ENCODE results near the gene HNRNPLL. TPM values are rescaled to one million over a fixed set of nuclear protein-coding genes. Genes with fewer than 3 reads are reported as not detected.

The HNRNPLL gene
- total and polyA plus RNA-seq, 2 of the 13 experiments (the other 11 are each of a cell fraction or from before 2014, with no cell fraction given), result 49.4 to 103 TPM

GRCh38 chr2:38599706-38600105, 3.0 kb downstream of the HNRNPLL start (continued):
- TF ChIP-seq ZNF30 (CRISPR knock-in tag; IDR thresholded peaks at IDR 0.05), result no peak
- peak; percentile 85 for TF ChIP-seq TCF7L2 (IDR thresholded peaks at IDR 0.05; ENCODE audit: low read depth, low read length)
- TF ChIP-seq NFYB (CRISPR knock-in tag; IDR thresholded peaks at IDR 0.05), result no peak
- no peak for TF ChIP-seq SMARCC2 (IDR thresholded peaks at IDR 0.05)
- TF ChIP-seq ZNF282 (IDR thresholded peaks at IDR 0.05; ENCODE audit: partially characterized antibody), result no peak
- TF ChIP-seq TSC22D2 (CRISPR knock-in tag; IDR thresholded peaks at IDR 0.05; ENCODE audit: borderline replicate concordance), result no peak
- no peak for TF ChIP-seq SP2 (CRISPR knock-in tag; IDR thresholded peaks at IDR 0.05)
- peak; percentile 22; the same call in 1 of the 2 replicates for TF ChIP-seq TBX2 (CRISPR knock-in tag; IDR thresholded peaks at IDR 0.05; ENCODE audit: borderline replicate concordance)
- TF ChIP-seq NFKB2 (CRISPR knock-in tag; IDR thresholded peaks at IDR 0.05; ENCODE audit: borderline replicate concordance), result no peak
- TF ChIP-seq NR3C1 (CRISPR knock-in tag; IDR thresholded peaks at IDR 0.05), result no peak
- TF ChIP-seq ZNF747 (CRISPR knock-in tag; IDR thresholded peaks at IDR 0.05; ENCODE audit: borderline replicate concordance), result no peak
- no peak for TF ChIP-seq ZNF329 (CRISPR knock-in tag; IDR thresholded peaks at IDR 0.05; ENCODE audit: low read depth)
- TF ChIP-seq REST (IDR thresholded peaks at IDR 0.05; ENCODE audit: borderline replicate concordance in 1 of 2, low read depth in 1 of 2, low read length in 2 of 2), result peak in 1 of 2 experiments; percentile 22; a peak in 1 of 4 replicates
- no peak for TF ChIP-seq ZNF382 (CRISPR knock-in tag; IDR thresholded peaks at IDR 0.05; ENCODE audit: borderline replicate concordance)
- no peak for TF ChIP-seq TERF1 (CRISPR knock-in tag; IDR thresholded peaks at IDR 0.05)
- no peak for TF ChIP-seq ZKSCAN1 (IDR thresholded peaks at IDR 0.05; ENCODE audit: low read length)
- no peak for TF ChIP-seq NFAT5 (CRISPR knock-in tag; IDR thresholded peaks at IDR 0.05)
- TF ChIP-seq MYPOP (CRISPR knock-in tag; IDR thresholded peaks at IDR 0.05), result no peak
- no peak for TF ChIP-seq KLF12 (CRISPR knock-in tag; IDR thresholded peaks at IDR 0.05; ENCODE audit: borderline replicate concordance)
